ENCODE data around the gene ZNF74.

Gene ZNF74

DNA sequence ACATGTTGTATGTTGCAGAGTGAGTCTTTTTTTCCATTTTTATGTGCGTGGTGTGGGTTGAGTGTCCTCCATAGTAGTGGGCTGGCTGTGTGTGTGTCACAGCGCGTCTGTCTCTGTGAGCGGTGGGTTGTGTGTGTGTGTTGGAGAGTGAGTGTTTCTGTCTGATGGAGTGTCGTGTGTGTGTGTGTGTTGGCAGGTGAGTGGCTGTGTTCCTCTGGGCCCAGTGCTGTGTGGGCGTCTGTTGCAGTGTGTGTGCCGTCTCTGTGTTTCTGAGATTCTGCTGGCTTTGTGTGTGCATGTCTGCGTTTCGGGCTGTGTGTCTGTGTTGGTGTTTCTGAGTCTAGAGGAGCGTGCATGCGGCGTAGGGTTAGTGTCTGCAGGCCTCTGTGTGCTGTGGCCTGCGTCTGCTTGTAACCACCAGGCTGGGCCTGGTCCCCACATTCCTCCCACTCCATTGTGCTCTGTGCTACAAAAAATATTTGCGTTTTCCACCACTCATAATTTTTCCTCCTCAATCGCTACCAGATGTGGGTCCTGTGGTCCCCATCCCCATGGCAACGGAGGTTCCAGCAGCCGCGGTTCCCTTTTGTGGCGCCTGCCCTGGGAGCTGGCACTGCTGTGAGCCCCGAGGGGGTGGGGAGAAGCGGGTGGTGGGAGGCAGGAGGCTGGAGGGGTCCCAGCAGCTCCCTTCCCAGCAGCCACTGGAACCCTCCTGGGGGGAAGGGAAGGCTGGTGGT is 28.5 kb downstream of the ZNF74 start:
- DNase-seq: no peak

DNA sequence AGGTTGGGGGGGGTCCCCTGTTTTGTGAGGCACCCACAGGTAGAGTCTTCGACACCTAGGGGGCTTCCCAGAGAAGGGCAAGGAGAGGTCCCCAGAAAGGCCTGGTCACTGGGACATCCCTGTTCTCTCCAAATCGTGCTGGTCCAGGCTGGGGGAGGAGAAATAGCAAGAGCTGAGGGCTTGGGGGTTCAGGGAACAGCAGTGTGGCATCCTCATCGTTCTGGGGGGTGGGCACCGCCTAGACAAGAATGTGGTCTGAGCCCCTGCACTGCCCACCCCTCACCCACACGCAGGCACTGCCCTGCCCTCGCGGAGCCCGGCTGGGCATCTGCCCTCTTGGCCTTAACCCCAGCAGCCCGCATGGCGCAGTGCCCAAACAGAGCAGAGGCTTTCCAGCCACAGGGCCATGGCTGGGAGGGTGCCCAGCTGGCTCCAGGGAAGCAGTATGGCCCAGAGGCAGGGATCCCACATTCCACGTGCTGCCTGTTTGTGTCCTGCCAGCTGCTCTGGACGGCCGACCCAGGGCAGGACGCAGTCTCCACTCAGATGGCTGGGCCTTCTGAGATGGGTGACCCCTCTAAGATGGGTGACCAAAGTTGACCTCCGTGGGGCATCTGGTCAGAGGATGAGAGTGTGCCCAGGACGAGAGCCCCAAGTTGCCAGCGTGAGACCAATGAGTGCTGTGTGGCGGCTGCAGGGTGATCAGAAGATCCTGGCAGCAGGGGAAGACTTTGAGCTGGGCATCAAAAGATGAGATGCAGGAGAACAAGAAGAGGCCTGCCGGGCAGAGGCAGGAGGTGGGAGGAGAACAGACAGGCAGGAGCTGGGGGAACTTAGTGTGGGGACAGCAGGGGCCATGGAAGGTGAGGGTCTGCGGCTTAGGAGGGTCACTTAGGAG is 29.3 kb downstream of the ZNF74 start:
- no peak for DNase-seq

DNA sequence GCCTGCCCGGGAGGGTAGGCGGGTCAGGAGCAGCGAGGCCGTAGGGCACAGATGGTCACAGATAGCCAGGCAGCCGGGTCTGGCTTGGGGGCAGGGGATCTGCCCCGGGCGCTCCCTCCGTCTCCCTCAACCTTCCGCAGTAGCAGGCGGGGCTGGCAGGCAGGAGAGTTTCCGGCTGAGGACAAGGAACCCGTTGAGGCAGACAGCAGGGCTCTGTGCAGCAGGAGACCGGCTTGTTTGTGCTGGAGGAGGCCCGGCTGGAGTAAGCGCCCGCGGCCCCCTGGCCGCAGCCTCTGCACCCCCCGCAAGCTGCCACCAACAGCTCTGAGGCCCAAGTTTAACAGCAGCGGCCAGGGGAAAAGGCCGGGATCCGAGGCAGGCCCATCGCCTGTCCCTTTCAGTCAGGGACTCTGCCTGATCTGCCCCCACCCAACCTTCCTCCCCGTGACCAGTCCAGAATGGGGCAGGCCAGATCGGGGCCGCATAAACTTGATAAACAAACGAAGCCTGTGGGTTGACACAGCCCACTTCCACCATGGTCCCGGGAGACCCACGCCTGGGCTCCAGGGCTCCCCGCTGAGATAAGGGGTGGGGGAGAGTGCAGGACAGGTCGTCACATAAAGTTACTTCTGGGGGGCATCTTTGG is 30.1 kb downstream of the ZNF74 start:
- no peak for DNase-seq

DNA sequence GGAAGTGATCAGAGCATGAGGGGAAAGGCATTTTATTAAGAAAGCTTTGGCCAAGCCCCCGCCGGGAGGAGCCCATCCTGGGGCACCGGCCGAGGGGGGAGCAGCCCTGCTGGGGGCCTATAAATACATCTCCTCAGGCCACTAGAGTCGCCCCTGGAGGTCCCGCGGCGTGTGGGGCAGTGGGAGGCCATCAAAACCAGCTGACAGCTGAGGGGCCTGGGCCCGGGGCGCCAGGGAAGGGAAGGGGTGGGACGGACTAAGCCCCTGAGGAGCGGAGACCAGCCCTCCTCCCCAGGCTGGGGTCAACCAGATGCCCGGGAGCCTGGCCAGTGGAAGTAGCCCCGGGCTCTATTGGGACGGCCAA is 30.6 kb downstream of the ZNF74 start:
- no peak for DNase-seq

DNA sequence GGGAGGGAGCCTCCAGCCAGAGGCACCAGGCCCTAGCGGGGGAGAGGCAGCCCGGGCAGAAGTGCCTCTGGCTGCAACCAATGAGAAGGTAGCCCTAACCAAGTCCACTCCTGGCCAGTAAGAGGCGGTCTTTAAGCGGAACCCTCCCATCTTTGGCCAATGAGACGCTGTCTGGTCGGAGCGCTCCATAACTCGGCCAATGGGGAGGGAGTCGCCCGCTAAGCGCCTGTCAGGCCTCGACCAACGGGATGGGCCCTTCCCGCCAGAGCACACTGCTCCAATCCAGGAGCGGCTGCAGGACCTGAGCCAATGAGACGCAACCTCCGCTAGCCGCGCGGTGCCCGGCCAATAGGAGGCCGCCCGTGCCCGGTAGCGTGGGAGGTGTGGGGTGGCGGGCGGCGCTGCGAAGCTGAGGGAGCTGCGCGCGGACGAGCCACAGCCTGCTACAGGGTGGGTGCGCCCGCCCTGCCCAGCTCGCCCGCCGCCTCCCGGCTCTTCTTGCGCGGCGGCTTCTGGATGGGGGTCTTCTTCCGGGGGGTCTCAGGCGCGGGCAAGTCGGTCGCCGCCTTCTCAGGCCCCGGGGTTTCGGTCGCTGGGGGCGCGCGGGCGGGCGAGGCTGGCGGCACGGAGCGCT is 31.1 kb downstream of the ZNF74 start:
- DNase-seq: peak; percentile 41

DNA sequence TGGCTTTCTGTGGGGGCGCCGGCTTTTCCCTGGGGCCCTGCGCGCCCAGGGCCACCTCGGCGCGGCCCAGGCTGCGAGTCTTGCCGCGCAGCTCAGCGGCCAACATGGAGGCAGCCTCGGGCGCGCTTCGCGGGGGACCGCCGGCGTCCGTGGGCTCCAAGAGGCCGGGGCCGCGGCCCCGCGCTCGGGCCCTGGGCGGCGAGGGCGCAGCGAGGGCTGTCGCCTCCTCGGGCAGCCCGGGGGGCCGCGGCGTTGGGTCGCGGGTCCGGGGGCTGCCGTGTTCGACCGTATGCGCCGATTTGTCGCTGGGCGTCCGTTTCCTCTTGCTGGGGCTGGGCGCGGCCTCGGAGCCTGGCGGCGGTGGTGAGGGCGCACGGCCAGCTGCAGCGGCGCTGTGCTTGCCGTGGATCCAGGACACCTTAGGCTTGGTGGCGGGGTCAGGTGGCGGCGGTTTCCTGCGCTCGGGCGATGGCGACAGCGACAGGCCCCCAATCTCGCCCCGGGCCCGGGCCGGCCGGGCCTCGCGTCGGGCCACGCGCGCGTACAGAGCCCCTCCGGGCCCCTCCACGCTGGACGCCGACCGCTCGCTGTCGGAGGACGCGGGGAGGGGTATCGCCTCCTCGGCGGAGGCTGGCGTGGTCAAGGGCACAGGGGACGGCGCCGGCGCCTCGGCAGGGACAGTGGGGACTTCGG is 31.8 kb downstream of the ZNF74 start:
- DNase-seq: no peak

DNA sequence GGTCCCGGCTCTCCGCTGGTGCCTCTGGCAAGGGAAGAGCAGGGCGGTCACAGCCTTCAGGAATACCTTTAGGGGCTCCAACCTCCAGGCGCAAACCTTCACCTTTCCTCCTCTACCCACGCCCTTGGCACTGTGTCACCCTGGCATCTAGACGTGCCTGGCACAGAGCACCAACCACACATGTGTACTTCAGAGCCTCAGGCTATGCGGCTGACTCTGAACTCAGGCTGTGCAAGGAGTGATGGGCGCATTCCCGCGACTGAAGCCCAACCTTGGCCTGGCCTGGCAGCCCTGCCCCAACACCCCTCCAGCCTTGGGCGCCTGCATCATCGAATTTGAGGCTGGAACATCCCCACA is 32.3 kb downstream of the ZNF74 start:
- no peak for DNase-seq

DNA sequence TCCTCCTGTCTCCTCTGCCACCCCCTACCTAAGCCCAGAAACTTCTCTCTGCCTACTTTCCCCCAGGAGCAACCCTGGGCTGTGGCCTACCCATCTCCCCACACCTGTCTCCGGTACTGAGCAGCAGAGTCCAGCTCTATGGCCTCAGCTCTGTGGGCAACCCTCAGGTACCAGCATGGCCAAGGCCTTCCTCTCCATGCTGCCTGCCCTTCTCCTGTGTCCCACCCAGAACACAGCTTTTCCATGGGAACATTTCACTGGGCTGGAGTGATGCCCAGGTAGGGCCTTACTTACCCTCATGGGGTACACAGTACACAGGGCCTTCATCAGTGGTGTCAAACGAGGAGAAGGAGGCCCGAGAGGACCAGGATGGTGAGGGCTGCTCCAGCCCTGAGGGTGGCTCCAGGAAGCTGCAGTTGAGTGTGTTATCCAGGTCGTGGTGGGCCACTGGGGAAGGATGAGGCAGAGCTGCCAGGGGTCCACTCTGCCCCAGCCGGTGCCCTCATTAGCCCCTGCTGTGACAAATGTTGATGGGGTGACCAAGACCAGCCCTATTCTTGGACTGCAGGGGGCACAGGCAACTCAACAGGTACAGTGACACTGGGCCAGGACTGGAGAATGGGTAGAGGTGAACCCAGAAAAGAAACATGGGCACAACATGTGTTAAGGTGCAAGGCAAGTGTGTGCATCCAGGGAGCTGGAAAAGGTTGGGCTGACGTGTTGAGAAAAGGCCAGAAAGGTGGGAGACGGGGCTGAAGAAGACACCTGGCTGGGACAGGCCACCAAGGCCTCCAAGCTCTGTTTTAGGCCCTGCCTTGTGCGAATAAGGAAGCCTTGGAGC is 33.4 kb downstream of the ZNF74 start:
- DNase-seq: no peak

DNA sequence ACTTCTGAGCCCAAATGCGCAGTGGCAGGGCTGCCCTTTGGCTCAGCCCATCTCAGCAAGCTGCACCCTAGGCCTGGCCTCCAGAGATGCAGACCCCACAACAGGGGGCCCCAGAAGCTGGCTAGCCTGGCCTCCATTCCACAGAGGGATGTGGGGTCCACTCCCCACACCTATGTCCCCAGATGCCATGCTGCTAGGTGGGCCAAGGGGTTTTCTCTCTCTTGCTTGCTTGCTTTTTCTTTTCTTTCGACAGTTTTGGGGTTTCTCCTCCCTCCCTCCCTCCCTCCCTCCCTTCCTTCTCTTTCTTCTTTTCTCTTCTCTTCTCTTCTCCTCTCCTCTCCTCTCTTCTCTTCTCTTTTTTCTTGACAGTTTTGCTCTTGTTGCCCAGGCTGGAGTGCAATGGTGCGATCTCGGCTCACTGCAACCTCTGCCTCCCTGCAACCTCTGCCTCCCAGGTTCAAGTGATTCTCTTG is 34.0 kb downstream of the ZNF74 start:
- no peak for DNase-seq

DNA sequence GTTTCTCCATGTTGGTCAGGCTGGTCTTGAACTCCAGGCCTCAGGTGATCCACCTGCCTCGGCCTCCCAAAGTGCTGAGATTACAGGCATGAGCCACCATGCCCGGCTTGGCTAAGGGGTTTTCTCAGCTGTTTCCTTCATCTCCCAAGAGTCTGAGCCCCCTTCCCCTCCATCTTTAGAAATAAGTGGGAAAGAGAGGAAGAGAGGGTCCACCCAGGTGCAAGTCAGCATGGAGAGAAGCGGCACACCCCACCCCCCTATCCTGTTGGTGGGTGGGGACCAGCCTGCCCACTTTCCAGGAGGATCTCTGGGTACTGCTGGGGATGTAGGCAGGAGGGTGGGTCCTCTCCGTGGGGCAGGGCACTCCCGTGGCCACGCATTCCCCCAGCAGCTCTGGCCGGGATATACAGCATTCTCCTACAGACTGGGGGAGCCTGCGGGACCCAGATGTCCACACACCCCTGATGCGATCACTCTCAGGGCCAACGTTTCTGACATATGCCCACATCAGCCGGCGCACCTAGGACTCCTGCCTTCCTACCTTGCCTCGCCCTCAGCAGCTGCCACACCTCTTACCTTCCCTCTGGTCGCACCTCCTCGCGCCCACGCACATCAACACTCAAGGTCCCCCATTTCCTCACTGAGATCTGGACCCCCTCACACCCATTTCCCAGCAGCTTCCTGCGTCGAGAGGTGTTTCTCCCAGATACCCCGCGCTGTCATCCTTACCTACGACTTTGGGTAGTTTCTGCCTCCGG is 34.7 kb downstream of the ZNF74 start:
- DNase-seq: no peak

DNA sequence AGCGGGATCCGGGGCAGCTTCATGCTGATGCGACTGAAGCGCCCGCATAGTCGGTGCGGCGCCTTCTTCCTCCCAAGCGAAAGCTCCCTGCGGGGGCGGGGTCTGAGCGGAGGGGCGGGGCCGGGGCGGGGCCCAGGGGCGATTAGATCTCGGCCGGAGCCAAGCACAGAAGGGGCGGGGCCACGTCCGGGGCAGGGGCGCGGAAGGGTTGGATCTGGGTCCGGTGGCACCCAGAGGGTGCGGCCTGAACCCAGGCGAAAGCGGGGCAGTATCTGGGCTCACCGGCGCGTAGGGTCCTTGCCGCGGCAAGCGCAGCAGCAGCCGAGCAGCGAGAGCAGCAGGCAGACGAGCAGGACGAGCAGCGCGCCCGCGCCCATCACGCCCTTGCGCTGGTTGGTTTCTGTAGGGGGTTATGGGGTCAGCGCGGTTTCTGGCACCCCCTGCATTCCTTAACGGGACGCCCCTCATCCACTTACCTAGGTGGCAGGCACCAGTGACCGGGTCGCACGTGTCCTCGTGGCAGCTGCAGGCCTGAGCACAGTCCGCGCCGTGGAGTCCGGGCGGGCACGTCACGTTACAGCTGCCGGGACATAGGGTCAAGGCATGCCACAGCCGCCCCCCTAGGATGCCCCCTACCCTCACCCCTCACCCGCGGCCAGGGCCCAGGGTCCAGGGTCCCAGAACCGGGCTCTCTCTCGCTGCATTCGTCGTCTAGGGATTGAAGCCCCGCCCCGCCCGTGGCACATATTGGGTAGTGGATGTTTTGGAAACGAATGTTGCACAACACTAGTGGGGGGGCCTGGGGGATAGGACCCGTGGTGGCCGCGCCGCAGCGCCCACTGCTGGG is 35.5 kb downstream of the ZNF74 start:
- DNase-seq: peak; percentile 80

DNA sequence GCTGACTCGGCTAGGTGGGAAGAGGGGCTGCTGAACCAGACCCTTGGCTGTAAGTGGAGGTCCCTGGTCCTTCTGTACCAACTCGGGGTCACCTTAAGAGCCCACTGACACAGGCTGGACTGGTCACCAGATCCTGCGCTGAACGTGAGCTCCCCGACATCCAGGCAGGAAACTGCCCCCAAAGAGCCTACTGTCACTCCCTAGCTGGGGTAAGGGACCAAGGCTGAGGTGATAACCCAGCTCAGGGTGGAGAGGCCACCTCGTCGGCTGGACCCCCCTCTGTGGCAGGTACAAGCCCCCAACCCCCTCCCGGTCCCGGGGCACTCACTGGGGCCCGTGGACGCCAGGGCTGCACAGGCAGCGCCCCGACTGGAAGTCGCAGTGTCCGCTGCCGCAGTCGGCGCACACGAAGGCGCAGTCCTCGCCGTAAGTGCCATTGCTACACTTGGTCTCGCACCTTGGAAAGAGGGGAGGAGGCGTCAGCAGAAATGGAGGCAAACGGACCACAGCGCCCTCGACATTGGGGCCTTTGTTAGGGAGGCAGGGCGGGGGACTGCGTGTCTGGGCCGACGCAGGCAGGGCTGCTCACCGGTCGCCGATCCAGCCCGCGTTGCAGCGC is 36.3 kb downstream of the ZNF74 start:
- DNase-seq: no peak

DNA sequence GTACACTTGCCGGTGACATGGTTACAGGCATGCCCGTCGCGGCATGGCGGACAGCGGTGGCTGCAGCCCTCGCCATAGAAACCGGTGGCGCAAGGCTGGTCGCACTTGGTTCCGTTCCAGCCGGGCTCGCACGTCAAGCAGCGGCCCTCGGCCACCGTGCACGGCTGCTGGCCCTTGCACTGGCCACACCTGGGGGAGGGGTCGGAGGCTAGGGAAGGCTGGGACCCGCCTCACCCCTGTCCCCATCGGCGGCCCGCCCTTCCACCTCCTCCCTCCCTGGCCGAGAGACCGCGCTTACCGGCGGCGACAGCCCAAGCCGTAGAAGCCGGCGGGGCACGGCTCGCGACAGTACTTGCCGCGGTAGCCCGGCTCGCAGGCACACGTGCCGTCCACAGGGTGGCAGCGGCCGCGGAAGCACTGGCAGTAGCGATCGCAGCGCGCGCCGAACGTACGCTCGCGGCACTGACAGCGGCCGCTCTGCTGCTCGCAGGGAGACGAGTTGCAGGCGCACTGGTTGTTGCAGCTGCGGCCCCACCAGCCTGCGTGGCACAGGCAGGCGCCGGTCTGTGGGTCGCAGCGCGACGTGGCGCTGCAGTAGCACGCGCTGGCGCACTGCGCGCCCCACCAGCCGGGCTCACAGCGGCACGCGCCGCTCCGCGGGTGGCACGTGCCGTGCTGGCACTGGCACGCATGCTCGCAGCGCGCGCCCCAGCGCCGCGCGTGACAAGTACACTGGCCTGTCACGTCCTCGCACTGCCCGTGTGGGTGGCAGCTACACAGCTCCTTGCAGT is 37.0 kb downstream of the ZNF74 start:
- DNase-seq: peak; percentile 75

DNA sequence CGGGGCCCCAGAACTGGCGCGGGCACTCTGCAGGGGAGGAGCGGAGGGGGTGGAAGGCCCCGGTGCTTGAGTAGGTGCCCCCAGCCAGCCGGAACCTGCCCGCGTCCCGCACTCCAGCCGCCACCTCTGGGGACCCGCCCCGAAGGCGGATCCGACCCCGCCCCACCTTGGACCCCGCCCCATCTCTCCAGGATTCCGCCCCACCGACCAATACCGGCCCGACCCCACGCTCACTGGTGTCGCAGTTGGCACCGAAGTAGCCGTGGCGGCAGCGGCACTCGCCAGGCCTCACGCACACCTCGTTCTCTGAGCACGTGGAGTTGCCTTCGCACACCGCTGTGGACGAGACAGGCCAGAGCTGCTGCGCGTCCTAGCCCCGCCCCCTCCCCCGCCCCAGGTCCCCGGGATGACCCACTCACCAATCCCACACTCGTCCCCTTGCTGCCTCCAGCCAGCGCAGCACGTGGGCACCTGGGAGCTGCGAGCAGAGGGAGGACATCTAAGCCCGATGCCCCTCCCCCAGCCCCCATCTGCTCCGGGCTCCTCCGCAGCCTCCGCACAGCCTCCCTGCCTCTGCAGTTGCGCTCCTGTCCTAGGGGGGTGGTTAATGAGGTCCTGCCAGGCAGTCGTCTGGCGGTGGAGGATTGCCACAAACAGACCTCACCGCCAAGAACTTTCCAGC is 37.7 kb downstream of the ZNF74 start:
- no peak for DNase-seq

DNA sequence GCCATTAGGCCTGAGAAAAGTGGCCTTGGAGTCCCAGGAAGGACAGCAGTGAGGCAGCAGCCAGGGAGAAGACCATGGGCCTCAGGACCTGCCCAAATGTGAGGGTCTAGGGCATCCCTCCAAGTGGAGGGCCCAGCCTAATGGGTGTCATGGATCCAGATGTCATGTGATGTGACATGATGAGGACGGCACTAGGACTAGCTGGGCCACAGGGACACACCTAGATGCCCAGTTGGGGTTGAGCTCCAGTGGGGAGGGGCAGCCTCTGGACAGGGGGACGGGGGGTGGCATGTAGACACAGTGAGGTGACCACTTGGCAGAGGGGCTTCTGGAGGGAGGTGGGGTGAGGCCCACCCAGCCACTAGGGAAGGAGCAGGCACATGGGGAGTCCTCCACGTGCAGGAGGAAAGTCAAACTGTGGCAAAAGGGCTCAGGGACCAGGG is 38.3 kb downstream of the ZNF74 start:
- no peak for DNase-seq

DNA sequence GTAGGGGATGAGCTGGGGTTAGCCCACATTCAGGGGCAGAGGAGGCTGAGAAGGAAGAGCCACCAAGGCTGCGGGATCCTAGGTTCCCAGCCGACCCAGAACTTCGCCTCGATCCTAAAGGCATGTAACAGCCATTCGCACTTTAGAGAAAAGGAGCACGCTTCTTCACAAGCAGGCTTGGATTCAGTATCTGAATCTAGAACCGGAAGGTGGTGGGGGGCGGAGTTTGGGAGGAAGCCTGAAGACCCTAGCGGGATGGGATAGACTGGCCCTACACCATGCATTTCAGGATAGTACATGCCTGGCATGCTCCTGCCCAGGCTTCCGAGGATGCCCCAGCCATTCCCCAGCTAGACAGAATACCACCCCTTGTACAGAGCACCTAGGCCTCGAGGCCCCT is 39.2 kb downstream of the ZNF74 start:
- no peak for DNase-seq

DNA sequence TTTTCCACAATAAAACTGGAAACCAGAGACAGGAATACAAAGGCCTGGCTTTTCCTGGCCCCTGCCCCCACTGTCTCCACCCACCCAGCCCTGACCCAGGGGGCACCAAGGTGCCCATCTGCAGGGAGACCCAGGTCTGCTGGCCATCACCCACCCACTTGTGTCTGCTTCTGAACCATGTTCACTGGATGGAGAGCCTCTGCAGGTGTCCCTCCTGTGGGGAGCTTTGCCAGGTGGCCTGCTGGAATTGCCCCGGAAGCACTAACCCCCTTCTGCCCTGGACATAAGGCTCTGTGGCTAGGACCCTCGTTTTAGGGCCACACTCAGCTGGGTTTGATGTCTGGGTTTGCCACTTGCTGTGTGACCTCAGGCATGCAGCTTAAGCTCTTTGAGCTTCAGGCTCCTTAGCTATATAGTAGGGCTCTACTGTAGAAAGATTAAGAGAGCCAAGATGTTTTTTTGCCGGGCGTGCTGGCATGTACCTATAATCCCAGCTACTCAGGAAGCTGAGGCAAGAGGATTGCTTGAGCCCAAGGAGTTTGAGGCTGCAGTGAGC is 39.8 kb downstream of the ZNF74 start:
- no peak for DNase-seq

All from activated CD4-positive, alpha-beta T cell treated with anti-CD3 and anti-CD28 coated beads, Interleukin-10, Interleukin-2, amounts not matched to agents 100 ng/mL and 50 ng/mL, durations not matched to agents 16 hours and 8 hours (primary cell).